Spleen (tissue), 11 donors: ENCODE data around the gene DAAM2. TPM values are rescaled to one million over a fixed set of nuclear protein-coding genes. Genes with fewer than 3 reads are reported as not detected.

ENCODE experiments used
- DNase-seq: peaks from one replicate; pipeline ENCODE4 v3.0.0-alpha.2; 2020
- H3K27ac ChIP-seq, 8 donors: fragments of 200-600 bp; sonication (generic) in 7 of 8; 1 replicate in 4 of 8; 2 replicates in 4 of 8; pipeline versions ENCODE4 v1.5.0 to v1.8.0; 2016 to 2021; ENCODE audit warnings: inconsistent platforms in 4 of 8, mild to moderate bottlenecking in 4 of 8, moderate library complexity in 1 of 8
- H3K27me3 ChIP-seq, 7 donors: fragments of 200-600 bp; sonication (generic) in 6 of 7; replicated peaks in 1 of 7; 1 replicate in 4 of 7; 2 replicates in 3 of 7; pipeline versions ENCODE4 v1.5.0 to v1.8.0; 2016 to 2021; ENCODE audit warnings: inconsistent platforms in 3 of 7, mild to moderate bottlenecking in 1 of 7
- H3K36me3 ChIP-seq, 6 donors: fragments of 200-600 bp; sonication (generic) in 5 of 6; 1 replicate in 4 of 6; 2 replicates in 2 of 6; pipeline versions ENCODE4 v1.5.0 to v1.8.0; 2016 to 2021; ENCODE audit warnings: inconsistent platforms in 2 of 6
- H3K4me1 ChIP-seq, 6 donors: fragments of 200-600 bp; sonication (generic) in 5 of 6; 1 replicate in 3 of 6; 2 replicates in 3 of 6; pipeline versions ENCODE4 v1.5.0 to v1.8.0; 2016 to 2021; ENCODE audit warnings: inconsistent platforms in 3 of 6
- H3K4me3 ChIP-seq, 8 donors: fragments of 200-600 bp; sonication (generic) in 7 of 8; 1 replicate in 4 of 8; 2 replicates in 4 of 8; pipeline versions ENCODE4 v1.5.0 to v1.8.0; 2016 to 2021; ENCODE audit warnings: inconsistent platforms in 4 of 8, mild to moderate bottlenecking in 4 of 8, moderate library complexity in 2 of 8
- H3K9me3 ChIP-seq, 8 donors: fragments of 200-600 bp; sonication (generic) in 7 of 8; 1 replicate in 4 of 8; 2 replicates in 4 of 8; pipeline versions ENCODE4 v1.5.0 to v1.8.0; 2016 to 2021; ENCODE audit warnings: inconsistent platforms in 4 of 8
- CTCF ChIP-seq, 11 experiments: fragments of 200-600 bp in 7 of 11; fragments of 450-650 bp in 4 of 11; sonication (generic) in 4 of 11; IDR thresholded peaks in 8 of 11; conservative IDR thresholded peaks in 3 of 11; 1 replicate in 7 of 11; 2 replicates in 4 of 11; pipeline versions ENCODE4 v1.4.0 to v1.8.0; 2016 to 2021; ENCODE audit warnings: antibody characterized with exemption in 11 of 11, inconsistent platforms in 4 of 11, mild to moderate bottlenecking in 1 of 11
- POLR2A ChIP-seq, 3 donors: fragments of 450-650 bp; IDR thresholded peaks; one replicate each; pipeline ENCODE4 v1.5.1; 2017; ENCODE audit warnings: antibody characterized with exemption in 3 of 3, mild to moderate bottlenecking in 1 of 3
- POLR2AphosphoS5 ChIP-seq, 3 donors: sonication (generic); formaldehyde crosslinking; IDR thresholded peaks; one replicate each; pipeline ENCODE4 v1.5.1; 2017; ENCODE audit warnings: antibody characterized with exemption in 3 of 3
- WGBS, 5 donors: extraction: QIAGEN DNeasy Blood & Tissue Kit in 3 of 5; methylation state at CpG; one replicate each; pipeline versions ENCODE4 v1.1.5 to v1.1.7; 2013 to 2018; 5-methylcytosine and 5-hydroxymethylcytosine counted together
- intact Hi-C: fragments of 100-400 bp; cut with DNase I; formaldehyde crosslinking; loops from one replicate; pipeline ENCODE4 v1.15.0; 2023; ENCODE audit warnings: low total_unique reads
- polyA plus RNA-seq, 3 donors: library from polyadenylated mRNA; stranded (reverse); fragments of 200-250 nt; gene quantifications; one replicate each; pipeline ENCODE4 v1.2.1, GENCODE V29; 2013
- total RNA-seq, 7 donors: library from RNA; depleted of rRNA in 3 of 7; stranded (reverse); fragments of >200 nt in 3 of 7; fragmentation: NEBNext Ultra II Directional in 4 of 7; extraction: Animal tissue kit (Norgen Biotek cat#: 25700) in 4 of 7; gene quantifications; one replicate each; pipeline versions ENCODE4 v1.1.0 to v1.2.1, GENCODE V29; 2016 to 2021
- donor health status: healthy with polysubstance abuse.
- donor health status: DM: no; HTN: no; CAD: no; lungs with moderate emphysema.
- donor health status: DM: no; HTN: no; CAD: no.
- donor health status: Bipolar disorder and iron deficiency.
- donor health status: healthy.
- donor health status: DM: no; HTN: no; CAD: no.
- donor health status: DM: yes; HTN: yes; CAD: no.

Gene DAAM2
- total and polyA plus RNA-seq, 10 donors, result 6.0 to 115 (median 73.8) TPM

GRCh38 chr6:39819676-39820075 is 27.5 kb downstream of the DAAM2 start:
- peaks cover 3 to 84% (median 29%) of the 10 kb centered on the region in 6 donors for H3K4me1 ChIP-seq
- 70 to 82% (median 79%) methylated on average over 8 of the region's 8 CpGs for WGBS, 5 donors

GRCh38 chr6:39820553-39820952 is 28.4 kb downstream of the DAAM2 start:
- TF ChIP-seq CTCF (IDR thresholded peaks at IDR 0.05 in 8 of 11, conservative IDR thresholded peaks at IDR 0.05 in 3 of 11), result no peak
- TF ChIP-seq POLR2AphosphoS5 (IDR thresholded peaks at IDR 0.05), result no peak
- TF ChIP-seq POLR2A (IDR thresholded peaks at IDR 0.05), result no peak
- Histone ChIP-seq H3K4me1 (peaks cover 3 to 88% (median 32%) of the 10 kb centered on the region in 6 donors), H3K27me3 (no peaks in the 10 kb centered on the region), H3K36me3 (no peaks in the 10 kb centered on the region), H3K4me3 (peak overlapping the region in 4 of 8 donors; percentile 34 to 61 (median 39)), H3K27ac (peak overlapping the region in 7 of 8 donors; percentile 5 to 94 (median 90)), H3K9me3 (no peaks in the 10 kb centered on the region)
- DNase-seq, result no peak
- intact Hi-C loops, result no loop called here

More at GRCh38 chr6:39819676-39820075, 27.5 kb downstream of the DAAM2 start:
- intact Hi-C loops, result no loop called here
- no peaks in the 10 kb centered on the region for H3K36me3 ChIP-seq
- TF ChIP-seq POLR2AphosphoS5 (IDR thresholded peaks at IDR 0.05) (no peak), CTCF (IDR thresholded peaks at IDR 0.05 in 8 of 11, conservative IDR thresholded peaks at IDR 0.05 in 3 of 11) (no peak), POLR2A (IDR thresholded peaks at IDR 0.05) (no peak)
- no peaks in the 10 kb centered on the region for H3K27me3 ChIP-seq
- H3K4me3 ChIP-seq, result peak overlapping the region in 1 of 8 donors; percentile 30
- no peaks in the 10 kb centered on the region for H3K9me3 ChIP-seq
- no peak for DNase-seq
- H3K27ac ChIP-seq, result peak overlapping the region in 7 of 8 donors; percentile 54 to 94 (median 90)

GRCh38 chr6:39821046-39821740 is 29.0 kb downstream of the DAAM2 start:
- no peak for TF ChIP-seq POLR2A (IDR thresholded peaks at IDR 0.05)
- TF ChIP-seq POLR2AphosphoS5 (IDR thresholded peaks at IDR 0.05), result peak in 1 of 3 donors; percentile 37
- no peak for TF ChIP-seq CTCF (IDR thresholded peaks at IDR 0.05 in 8 of 11, conservative IDR thresholded peaks at IDR 0.05 in 3 of 11)
- H3K4me1 ChIP-seq, result peaks cover 3 to 90% (median 32%) of the 10 kb centered on the region in 6 donors
- WGBS, 5 donors, result 60 to 78% (median 65%) methylated on average over 5 of the region's 5 CpGs

GRCh38 chr6:39821742-39822532 is 29.8 kb downstream of the DAAM2 start:
- no peaks in the 10 kb centered on the region for H3K36me3 ChIP-seq
- peak overlapping the region; percentile 51 to 94 (median 84) for H3K27ac ChIP-seq
- DNase-seq, result no peak
- H3K27me3 ChIP-seq, result no peaks in the 10 kb centered on the region
- intact Hi-C loops, result no loop called here
- peak overlapping the region in 4 of 8 donors; percentile 34 to 61 (median 39) for H3K4me3 ChIP-seq
- peaks cover 3 to 91% (median 32%) of the 10 kb centered on the region in 6 donors for H3K4me1 ChIP-seq
- WGBS, 5 donors, result 57 to 64% (median 61%) methylated on average over 4 to 7 of the region's 7 CpGs
- H3K9me3 ChIP-seq, result no peaks in the 10 kb centered on the region
- peak; percentile 39 to 75 (median 61) for TF ChIP-seq POLR2AphosphoS5 (IDR thresholded peaks at IDR 0.05)
- no peak for TF ChIP-seq CTCF (IDR thresholded peaks at IDR 0.05 in 8 of 11, conservative IDR thresholded peaks at IDR 0.05 in 3 of 11)

More at GRCh38 chr6:39821046-39821740, 29.0 kb downstream of the DAAM2 start:
- H3K9me3 ChIP-seq, result no peaks in the 10 kb centered on the region
- H3K36me3 ChIP-seq, result no peaks in the 10 kb centered on the region
- intact Hi-C loops, result no loop called here
- peak overlapping the region; percentile 51 to 94 (median 84) for H3K27ac ChIP-seq
- H3K4me3 ChIP-seq, result peak overlapping the region in 4 of 8 donors; percentile 34 to 61 (median 39)
- no peaks in the 10 kb centered on the region for H3K27me3 ChIP-seq
- no peak for DNase-seq
